GM12878 (cell line): ENCODE results near the gene TMSB4X.

Experiments used
- FOXK2 ChIP-seq: fragments of 450-650 bp; IDR thresholded peaks from 2 replicates; pipeline ENCODE4 v1.6.1; 2017; ENCODE audit warnings: mild to moderate bottlenecking, moderate library complexity
- SMARCA5 ChIP-seq: fragments of 450-650 bp; IDR thresholded peaks from 2 replicates; pipeline ENCODE4 v1.6.1; 2017; ENCODE audit warnings: mild to moderate bottlenecking
- TF ChIP-seq, protein P1 (sequence below): IDR thresholded peaks from 2 replicates; pipeline ENCODE4 v1.6.1; 2012; ENCODE audit warnings: mild to moderate bottlenecking, low read depth, low read length
- TF ChIP-seq, protein P2 (sequence below): fragments of 450-650 bp; IDR thresholded peaks from 2 replicates; pipeline ENCODE4 v1.6.1; 2017; ENCODE audit warnings: mild to moderate bottlenecking, moderate library complexity

DNA sequence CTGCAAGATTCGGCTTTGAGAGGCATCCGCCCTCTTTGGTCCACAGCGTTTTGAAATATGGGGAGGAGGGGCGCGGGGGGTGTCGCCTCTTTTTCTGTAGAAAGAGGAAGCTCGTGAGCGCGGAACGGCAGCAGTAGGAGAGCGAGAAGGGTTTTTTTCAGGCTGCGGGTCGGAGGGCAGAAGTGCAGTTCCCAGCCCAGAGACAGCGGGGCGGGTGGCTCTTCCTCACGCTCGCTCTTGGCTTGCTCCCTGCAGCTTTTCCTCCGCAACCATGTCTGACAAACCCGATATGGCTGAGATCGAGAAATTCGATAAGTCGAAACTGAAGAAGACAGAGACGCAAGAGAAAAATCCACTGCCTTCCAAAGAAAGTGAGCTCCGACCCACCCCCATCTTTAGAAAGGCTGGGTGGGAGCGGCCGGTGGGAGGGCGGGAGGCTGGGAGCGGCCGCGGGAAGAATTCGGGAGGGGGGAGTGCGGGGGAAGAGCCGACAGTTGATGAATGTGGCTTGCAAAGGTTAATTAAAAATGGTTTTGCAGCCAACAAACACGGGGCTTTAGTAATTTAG, 1.2 kb downstream of the TMSB4X start:
- no peak for TF ChIP-seq FOXK2
- no peak for TF ChIP-seq SMARCA5
- TF ChIP-seq, protein P1, sequence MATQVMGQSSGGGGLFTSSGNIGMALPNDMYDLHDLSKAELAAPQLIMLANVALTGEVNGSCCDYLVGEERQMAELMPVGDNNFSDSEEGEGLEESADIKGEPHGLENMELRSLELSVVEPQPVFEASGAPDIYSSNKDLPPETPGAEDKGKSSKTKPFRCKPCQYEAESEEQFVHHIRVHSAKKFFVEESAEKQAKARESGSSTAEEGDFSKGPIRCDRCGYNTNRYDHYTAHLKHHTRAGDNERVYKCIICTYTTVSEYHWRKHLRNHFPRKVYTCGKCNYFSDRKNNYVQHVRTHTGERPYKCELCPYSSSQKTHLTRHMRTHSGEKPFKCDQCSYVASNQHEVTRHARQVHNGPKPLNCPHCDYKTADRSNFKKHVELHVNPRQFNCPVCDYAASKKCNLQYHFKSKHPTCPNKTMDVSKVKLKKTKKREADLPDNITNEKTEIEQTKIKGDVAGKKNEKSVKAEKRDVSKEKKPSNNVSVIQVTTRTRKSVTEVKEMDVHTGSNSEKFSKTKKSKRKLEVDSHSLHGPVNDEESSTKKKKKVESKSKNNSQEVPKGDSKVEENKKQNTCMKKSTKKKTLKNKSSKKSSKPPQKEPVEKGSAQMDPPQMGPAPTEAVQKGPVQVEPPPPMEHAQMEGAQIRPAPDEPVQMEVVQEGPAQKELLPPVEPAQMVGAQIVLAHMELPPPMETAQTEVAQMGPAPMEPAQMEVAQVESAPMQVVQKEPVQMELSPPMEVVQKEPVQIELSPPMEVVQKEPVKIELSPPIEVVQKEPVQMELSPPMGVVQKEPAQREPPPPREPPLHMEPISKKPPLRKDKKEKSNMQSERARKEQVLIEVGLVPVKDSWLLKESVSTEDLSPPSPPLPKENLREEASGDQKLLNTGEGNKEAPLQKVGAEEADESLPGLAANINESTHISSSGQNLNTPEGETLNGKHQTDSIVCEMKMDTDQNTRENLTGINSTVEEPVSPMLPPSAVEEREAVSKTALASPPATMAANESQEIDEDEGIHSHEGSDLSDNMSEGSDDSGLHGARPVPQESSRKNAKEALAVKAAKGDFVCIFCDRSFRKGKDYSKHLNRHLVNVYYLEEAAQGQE: no peak
- TF ChIP-seq, protein P2, sequence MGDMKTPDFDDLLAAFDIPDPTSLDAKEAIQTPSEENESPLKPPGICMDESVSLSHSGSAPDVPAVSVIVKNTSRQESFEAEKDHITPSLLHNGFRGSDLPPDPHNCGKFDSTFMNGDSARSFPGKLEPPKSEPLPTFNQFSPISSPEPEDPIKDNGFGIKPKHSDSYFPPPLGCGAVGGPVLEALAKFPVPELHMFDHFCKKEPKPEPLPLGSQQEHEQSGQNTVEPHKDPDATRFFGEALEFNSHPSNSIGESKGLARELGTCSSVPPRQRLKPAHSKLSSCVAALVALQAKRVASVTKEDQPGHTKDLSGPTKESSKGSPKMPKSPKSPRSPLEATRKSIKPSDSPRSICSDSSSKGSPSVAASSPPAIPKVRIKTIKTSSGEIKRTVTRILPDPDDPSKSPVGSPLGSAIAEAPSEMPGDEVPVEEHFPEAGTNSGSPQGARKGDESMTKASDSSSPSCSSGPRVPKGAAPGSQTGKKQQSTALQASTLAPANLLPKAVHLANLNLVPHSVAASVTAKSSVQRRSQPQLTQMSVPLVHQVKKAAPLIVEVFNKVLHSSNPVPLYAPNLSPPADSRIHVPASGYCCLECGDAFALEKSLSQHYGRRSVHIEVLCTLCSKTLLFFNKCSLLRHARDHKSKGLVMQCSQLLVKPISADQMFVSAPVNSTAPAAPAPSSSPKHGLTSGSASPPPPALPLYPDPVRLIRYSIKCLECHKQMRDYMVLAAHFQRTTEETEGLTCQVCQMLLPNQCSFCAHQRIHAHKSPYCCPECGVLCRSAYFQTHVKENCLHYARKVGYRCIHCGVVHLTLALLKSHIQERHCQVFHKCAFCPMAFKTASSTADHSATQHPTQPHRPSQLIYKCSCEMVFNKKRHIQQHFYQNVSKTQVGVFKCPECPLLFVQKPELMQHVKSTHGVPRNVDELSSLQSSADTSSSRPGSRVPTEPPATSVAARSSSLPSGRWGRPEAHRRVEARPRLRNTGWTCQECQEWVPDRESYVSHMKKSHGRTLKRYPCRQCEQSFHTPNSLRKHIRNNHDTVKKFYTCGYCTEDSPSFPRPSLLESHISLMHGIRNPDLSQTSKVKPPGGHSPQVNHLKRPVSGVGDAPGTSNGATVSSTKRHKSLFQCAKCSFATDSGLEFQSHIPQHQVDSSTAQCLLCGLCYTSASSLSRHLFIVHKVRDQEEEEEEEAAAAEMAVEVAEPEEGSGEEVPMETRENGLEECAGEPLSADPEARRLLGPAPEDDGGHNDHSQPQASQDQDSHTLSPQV: no peak
